HCT116 (cell line): ENCODE results near the gene ADPRHL1.

Experiments
- CTCF ChIP-seq, 3 experiments: fragments of 200-600 bp in 1 of 3; sonication (generic) in 1 of 3; IDR thresholded peaks in 2 of 3; conservative IDR thresholded peaks in 1 of 3; 2 replicates each; pipeline ENCODE4 v1.5.1; 2012 to 2017; ENCODE audit warnings: low read depth in 2 of 3, low read length in 2 of 3, antibody characterized with exemption in 1 of 3, borderline replicate concordance in 1 of 3, control low read depth in 1 of 3, mild to moderate bottlenecking in 1 of 3, mixed read lengths in 1 of 3, mixed run types in 1 of 3, moderate library complexity in 1 of 3; ENCODE audit not compliant: insufficient read depth in 1 of 3
- JUND ChIP-seq: IDR thresholded peaks from 2 replicates; pipeline ENCODE4 v1.6.1; 2012
- POLR2A ChIP-seq: IDR thresholded peaks from 2 replicates; pipeline ENCODE4 v1.7.0; 2011; ENCODE audit warnings: borderline replicate concordance; ENCODE audit not compliant: insufficient read depth, insufficient read length; ENCODE audit errors: extremely low read depth
- POLR2AphosphoS5 ChIP-seq: IDR thresholded peaks from 2 replicates; pipeline ENCODE4 v1.6.1; 2011; ENCODE audit warnings: mild to moderate bottlenecking, low read depth, low read length, moderate library complexity
- RAD21 ChIP-seq: IDR thresholded peaks from 2 replicates; pipeline ENCODE4 v1.6.1; 2012; ENCODE audit warnings: low read depth, mild to moderate bottlenecking
- SP1 ChIP-seq: IDR thresholded peaks from 2 replicates; pipeline ENCODE4 v1.6.1; 2012; ENCODE audit warnings: low read depth
- TF ChIP-seq, protein P1 (sequence below): IDR thresholded peaks from 2 replicates; pipeline ENCODE4 v1.6.1; 2012
- TF ChIP-seq, protein P2 (sequence below): IDR thresholded peaks from 2 replicates; pipeline ENCODE4 v1.6.1; 2012

DNA sequence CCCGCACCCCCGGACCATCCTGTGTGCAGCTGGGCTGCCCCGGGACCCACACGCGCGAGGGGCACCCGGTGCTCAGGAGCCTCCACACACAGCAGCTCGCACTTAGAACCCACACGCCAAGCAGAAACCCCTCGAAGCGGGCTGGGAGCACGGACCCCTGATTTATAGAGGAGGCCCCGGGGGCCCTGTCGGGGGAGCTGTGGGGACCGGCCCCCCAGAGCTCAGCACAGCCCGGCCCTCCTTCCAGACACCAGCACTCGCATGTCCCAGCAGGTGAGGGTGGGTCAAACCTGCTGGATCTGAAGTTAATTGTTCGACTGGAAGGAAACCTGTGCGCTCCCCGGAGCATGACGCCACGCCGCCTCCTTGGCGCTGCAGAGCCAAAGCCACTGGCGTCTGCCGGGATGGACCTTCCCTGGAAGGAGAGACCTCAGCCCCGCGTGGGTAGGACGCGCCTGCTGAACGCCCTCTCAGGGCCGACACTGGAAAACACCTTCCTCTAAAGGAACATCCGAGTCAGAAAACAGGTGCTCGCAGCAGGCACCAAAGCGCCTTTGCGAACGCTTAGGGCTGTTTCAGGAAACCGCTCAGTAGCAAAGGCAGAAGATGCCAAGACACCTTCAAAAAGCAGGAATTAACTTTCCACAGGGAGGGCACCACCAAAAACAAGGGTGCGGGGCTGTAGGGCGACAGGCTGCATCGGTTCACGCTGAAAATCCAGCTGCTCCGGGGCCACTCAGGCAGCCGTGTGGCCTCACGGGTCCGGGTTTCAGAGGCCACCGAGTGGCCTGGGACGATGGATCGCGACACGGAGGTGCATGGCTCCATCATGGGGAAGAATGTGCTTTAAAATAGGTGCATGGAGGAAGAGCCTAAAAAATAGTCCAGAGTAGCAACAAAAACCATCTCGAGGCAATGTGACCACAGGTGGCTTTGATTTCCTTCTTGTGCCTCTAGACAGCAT is 51.6 kb downstream of the ADPRHL1 start:
- TF ChIP-seq POLR2A: no peak
- no peak for TF ChIP-seq CTCF (IDR thresholded peaks at IDR 0.05 in 2 of 3, conservative IDR thresholded peaks at IDR 0.05 in 1 of 3; ENCODE audit: borderline replicate concordance in 1 of 3, insufficient read depth in 1 of 3, low read depth in 2 of 3, low read length in 2 of 3)
- TF ChIP-seq, protein P1, sequence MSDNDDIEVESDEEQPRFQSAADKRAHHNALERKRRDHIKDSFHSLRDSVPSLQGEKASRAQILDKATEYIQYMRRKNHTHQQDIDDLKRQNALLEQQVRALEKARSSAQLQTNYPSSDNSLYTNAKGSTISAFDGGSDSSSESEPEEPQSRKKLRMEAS: no peak
- TF ChIP-seq POLR2AphosphoS5: no peak
- TF ChIP-seq, protein P2, sequence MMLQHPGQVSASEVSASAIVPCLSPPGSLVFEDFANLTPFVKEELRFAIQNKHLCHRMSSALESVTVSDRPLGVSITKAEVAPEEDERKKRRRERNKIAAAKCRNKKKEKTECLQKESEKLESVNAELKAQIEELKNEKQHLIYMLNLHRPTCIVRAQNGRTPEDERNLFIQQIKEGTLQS: no peak
- TF ChIP-seq SP1: no peak
- TF ChIP-seq JUND: no peak
- TF ChIP-seq RAD21: no peak
